HepG2 (cell line): ENCODE results near the gene CRYM. TPM values are rescaled to one million over a fixed set of nuclear protein-coding genes. Genes with fewer than 3 reads are reported as not detected.

ENCODE experiments used
- CEBPB ChIP-seq: IDR thresholded peaks from 2 replicates; pipeline ENCODE4 v1.6.1; 2011; ENCODE audit warnings: low read depth, low read length, improper control_type of control experiment, borderline replicate concordance
- HMGA1 ChIP-seq: sonication (generic); formaldehyde crosslinking; conservative IDR thresholded peaks from 2 replicates; pipeline ENCODE4 v1.4.0; 2020; ENCODE audit warnings: missing genetic modification reagents
- HNF1A ChIP-seq, 2 experiments: sonication (generic) in 1 of 2; formaldehyde crosslinking in 1 of 2; IDR thresholded peaks; 2 replicates each; pipeline versions ENCODE4 v1.4.0 to v1.6.1; 2016 to 2020; ENCODE audit warnings: borderline replicate concordance in 1 of 2, low read depth in 1 of 2, mild to moderate bottlenecking in 1 of 2, missing genetic modification reagents in 1 of 2
- JUNB ChIP-seq: sonication (generic); formaldehyde crosslinking; IDR thresholded peaks from 2 replicates; pipeline ENCODE4 v1.8.0; 2022; ENCODE audit warnings: missing genetic modification reagents, mild to moderate bottlenecking, borderline replicate concordance
- MATR3 ChIP-seq: sonication (generic); formaldehyde crosslinking; IDR thresholded peaks from 2 replicates; pipeline ENCODE4 v1.4.0; 2020; ENCODE audit warnings: missing genetic modification reagents
- MXD3 ChIP-seq: IDR thresholded peaks from 2 replicates; pipeline ENCODE4 v1.6.1; 2016; ENCODE audit warnings: mild to moderate bottlenecking, missing biosample characterization, missing genetic modification reagents
- NKX3-1 ChIP-seq: sonication (generic); formaldehyde crosslinking; IDR thresholded peaks from 2 replicates; pipeline ENCODE4 v1.5.0; 2020; ENCODE audit warnings: missing genetic modification reagents
- RBM39 ChIP-seq: fragments of 200-400 bp; formaldehyde crosslinking; IDR thresholded peaks from one replicate; pipeline ENCODE4 v1.6.1; 2018; ENCODE audit warnings: antibody characterized with exemption, mild to moderate bottlenecking, low read depth, low read length; ENCODE audit not compliant: poor library complexity, severe bottlenecking
- SMAD1 ChIP-seq: sonication (generic); formaldehyde crosslinking; IDR thresholded peaks from 2 replicates; pipeline ENCODE4 v1.4.0; 2020; ENCODE audit warnings: missing genetic modification reagents, low read depth, mild to moderate bottlenecking, borderline replicate concordance
- SOX5 ChIP-seq: IDR thresholded peaks from 2 replicates; pipeline ENCODE4 v1.6.1; 2016; ENCODE audit warnings: borderline replicate concordance
- SOX6 ChIP-seq, 2 experiments: fragments of 450-650 bp in 1 of 2; sonication (generic) in 1 of 2; formaldehyde crosslinking in 1 of 2; IDR thresholded peaks; 2 replicates each; pipeline versions ENCODE4 v1.4.0 to v1.6.1; 2017 to 2020; ENCODE audit warnings: antibody characterized with exemption in 1 of 2, mild to moderate bottlenecking in 1 of 2, missing genetic modification reagents in 1 of 2
- TRIM24 ChIP-seq: sonication (generic); formaldehyde crosslinking; IDR thresholded peaks from 2 replicates; pipeline ENCODE4 v1.8.0; 2022; ENCODE audit warnings: mild to moderate bottlenecking, missing genetic modification reagents
- XBP1 ChIP-seq: sonication (generic); formaldehyde crosslinking; IDR thresholded peaks from 2 replicates; pipeline ENCODE4 v1.5.0; 2020; ENCODE audit warnings: missing genetic modification reagents
- ZNF281 ChIP-seq: sonication (generic); formaldehyde crosslinking; IDR thresholded peaks from 2 replicates; pipeline ENCODE4 v1.4.0; 2020; ENCODE audit warnings: missing genetic modification reagents, borderline replicate concordance
- ZNF44 ChIP-seq: sonication (generic); formaldehyde crosslinking; IDR thresholded peaks from 2 replicates; pipeline ENCODE4 v1.5.1; 2020; ENCODE audit warnings: mild to moderate bottlenecking, missing genetic modification reagents
- ZNF776 ChIP-seq: sonication (generic); formaldehyde crosslinking; IDR thresholded peaks from 2 replicates; pipeline ENCODE4 v1.4.0; 2020; ENCODE audit warnings: mild to moderate bottlenecking, missing genetic modification reagents
- ZNF780A ChIP-seq: sonication (generic); formaldehyde crosslinking; IDR thresholded peaks from 2 replicates; pipeline ENCODE4 v1.8.0; 2022; ENCODE audit warnings: mild to moderate bottlenecking, missing genetic modification reagents, moderate library complexity
- ZSCAN20 ChIP-seq: sonication (generic); formaldehyde crosslinking; IDR thresholded peaks from 2 replicates; pipeline ENCODE4 v1.4.0; 2020; ENCODE audit warnings: missing genetic modification reagents, mild to moderate bottlenecking, borderline replicate concordance
- polyA plus RNA-seq, 8 experiments: library from polyadenylated mRNA; depleted of rRNA in 3 of 8; stranded (reverse) in 7 of 8; unstranded in 1 of 8; fragments of >200 nt; fragmentation: Illumina TruSeq in 4 of 8; extraction: Trizol in 4 of 8; gene quantifications; 2 replicates each; pipeline versions ENCODE4 v1.2.1 to v1.2.3, GENCODE V29; 2011 to 2016; ENCODE audit warnings: low read depth in 4 of 8, missing spikeins in 1 of 8, mixed read lengths in 1 of 8; ENCODE audit not compliant: insufficient read depth in 1 of 8
- total RNA-seq, 5 experiments: library from RNA; depleted of rRNA; stranded (reverse); fragments of >200 nt; fragmentation: Illumina TruSeq; extraction: Trizol; gene quantifications; 2 replicates each; pipeline ENCODE4 v1.2.3, GENCODE V29; 2016; ENCODE audit warnings: low read depth in 1 of 5

CRYM gene
- total and polyA plus RNA-seq, 2 of the 13 experiments (the other 11 are each of a cell fraction or from before 2014, with no cell fraction given), result 1.9 to 2.2 TPM

GRCh38 chr16:21222495-21223337 lies 55.4 kb downstream of the CRYM start (continued):
- TF ChIP-seq SOX6 (IDR thresholded peaks at IDR 0.05), result no peak
- peak; percentile 52 for TF ChIP-seq SOX6 (CRISPR knock-in tag; IDR thresholded peaks at IDR 0.05)
- no peak for TF ChIP-seq RBM39
- no peak for TF ChIP-seq TRIM24
- no peak for TF ChIP-seq ZSCAN20 (CRISPR knock-in tag)
- no peak for TF ChIP-seq XBP1
- TF ChIP-seq CEBPB, result peak; percentile 45; the same call in 1 of the 2 replicates
- no peak for TF ChIP-seq ZNF780A (CRISPR knock-in tag)
- TF ChIP-seq NKX3-1 (CRISPR knock-in tag), result no peak
- no peak for TF ChIP-seq MXD3 (CRISPR knock-in tag)
- TF ChIP-seq SMAD1 (CRISPR knock-in tag), result no peak
- TF ChIP-seq ZNF281 (CRISPR knock-in tag), result peak; percentile 17; the same call in 1 of the 2 replicates
- TF ChIP-seq SOX5 (CRISPR knock-in tag), result peak; percentile 73; the same call in 1 of the 2 replicates
- no peak for TF ChIP-seq ZNF776 (CRISPR knock-in tag)
- no peak; the same call in 1 of the 2 replicates for TF ChIP-seq HNF1A (IDR thresholded peaks at IDR 0.05; ENCODE audit: low read depth)
- TF ChIP-seq HNF1A (CRISPR knock-in tag; IDR thresholded peaks at IDR 0.05; ENCODE audit: borderline replicate concordance), result peak; percentile 15; the same call in 1 of the 2 replicates
- TF ChIP-seq MATR3 (CRISPR knock-in tag), result no peak
- no peak for TF ChIP-seq JUNB
- no peak for TF ChIP-seq ZNF44 (CRISPR knock-in tag)
- TF ChIP-seq HMGA1, result no peak
